B cell (primary cell): Measurements from ENCODE around the gene MTCL1. TPM values are rescaled to one million over a fixed set of nuclear protein-coding genes. Genes with fewer than 3 reads are reported as not detected.

Experiments used
- ATAC-seq: fragments of 200-7000 bp; cut with Tn5 transposase; one replicate; pipeline ENCODE4 v1.10.0; 2021; ENCODE audit warnings: low read depth, mild to moderate bottlenecking, moderate number of reproducible peaks, moderate library complexity
- CTCF ChIA-PET: fragments of 350-600 bp; sonication (Branson Sonifier 250); formaldehyde crosslinking; loops from one replicate; lab custom pipeline; 2021; ENCODE audit warnings: antibody characterized with exemption, inconsistent platforms; lab: Charles Lee
- POLR2A ChIA-PET: fragments of 350-600 bp; sonication (Branson Sonifier 250); formaldehyde crosslinking; loops from one replicate; lab custom pipeline; 2021; ENCODE audit warnings: antibody characterized with exemption; lab: Charles Lee
- DNase-seq: peaks from one replicate; pipeline ENCODE4 v3.0.0; 2013
- H2AFZ ChIP-seq: 2 replicates; pipeline ENCODE4 v1.6.1; 2012; ENCODE audit warnings: mild to moderate bottlenecking, low read depth, low read length; ENCODE audit not compliant: insufficient read depth, poor library complexity, severe bottlenecking
- H3K27ac ChIP-seq, 2 donors: 1 replicate in 1 of 2; 2 replicates in 1 of 2; pipeline ENCODE4 v1.5.1; 2012 to 2013; ENCODE audit warnings: low read length in 2 of 2, mild to moderate bottlenecking in 2 of 2, moderate library complexity in 1 of 2
- H3K27me3 ChIP-seq, 4 experiments: fragments of 200-600 bp in 1 of 4; sonication (generic) in 1 of 4; replicated peaks in 1 of 4; 1 replicate in 2 of 4; 2 replicates in 2 of 4; pipeline versions ENCODE4 v1.6.1 to v1.7.0; 2013 to 2016; ENCODE audit warnings: low read length in 3 of 4, mild to moderate bottlenecking in 2 of 4, mixed read lengths in 1 of 4, moderate library complexity in 1 of 4; ENCODE audit not compliant: insufficient read depth in 4 of 4, control insufficient read depth in 3 of 4; ENCODE audit errors: control extremely low read depth in 1 of 4
- H3K36me3 ChIP-seq, 2 experiments: replicated peaks in 1 of 2; 1 replicate in 1 of 2; 2 replicates in 1 of 2; pipeline versions ENCODE4 v1.6.1 to v1.7.1; 2013; ENCODE audit warnings: low read length in 1 of 2; ENCODE audit not compliant: insufficient read depth in 2 of 2, control insufficient read depth in 1 of 2; ENCODE audit errors: control extremely low read depth in 1 of 2, extremely low read depth in 1 of 2
- H3K4me1 ChIP-seq, 2 donors: fragments of 200-600 bp in 1 of 2; sonication (generic) in 1 of 2; 1 replicate in 1 of 2; 2 replicates in 1 of 2; pipeline versions ENCODE4 v1.5.1 to v1.6.1; 2013 to 2017; ENCODE audit warnings: low read length in 2 of 2; ENCODE audit not compliant: control insufficient read depth in 2 of 2, insufficient read depth in 2 of 2
- H3K4me2 ChIP-seq: replicated peaks from 2 replicates; pipeline ENCODE3; 2012; ENCODE audit warnings: mild to moderate bottlenecking, low read depth, low read length; ENCODE audit not compliant: poor library complexity, severe bottlenecking
- H3K4me3 ChIP-seq, 5 experiments: fragments of 200-600 bp in 1 of 5; sonication (generic) in 1 of 5; 1 replicate in 3 of 5; 2 replicates in 2 of 5; pipeline versions ENCODE4 v1.5.1 to v1.7.0; 2011 to 2016; ENCODE audit warnings: low read length in 4 of 5, mild to moderate bottlenecking in 4 of 5, low read depth in 2 of 5, control low read depth in 1 of 5, moderate library complexity in 1 of 5; ENCODE audit not compliant: insufficient read depth in 1 of 5; ENCODE audit errors: control extremely low read depth in 1 of 5, extremely low read depth in 1 of 5
- H3K79me2 ChIP-seq: fragments of 200-600 bp; sonication (generic); one replicate; pipeline ENCODE4 v1.6.0; 2016; ENCODE audit warnings: low read length; ENCODE audit not compliant: control insufficient read depth, insufficient read depth
- H3K9ac ChIP-seq: fragments of 200-600 bp; sonication (generic); 2 replicates; pipeline ENCODE4 v1.6.1; 2017; ENCODE audit warnings: mild to moderate bottlenecking, low read length, moderate library complexity
- H3K9me3 ChIP-seq, 3 donors: one replicate each; pipeline versions ENCODE4 v1.6.1 to v1.7.1; 2013; ENCODE audit warnings: low read length in 2 of 3; ENCODE audit not compliant: control insufficient read depth in 2 of 3, insufficient read depth in 1 of 3; ENCODE audit errors: control extremely low read depth in 1 of 3
- H4K20me1 ChIP-seq: 2 replicates; pipeline ENCODE4 v1.6.0; 2012; ENCODE audit warnings: mild to moderate bottlenecking, low read length; ENCODE audit not compliant: insufficient read depth, control insufficient read depth, poor library complexity, severe bottlenecking
- H3K27ac Mint-ChIP-seq: one replicate; pipeline ENCODE4 v1.8.0; 2021; ENCODE audit warnings: mixed read lengths
- H3K27me3 Mint-ChIP-seq: one replicate; pipeline ENCODE4 v1.8.0; 2021; ENCODE audit warnings: mixed read lengths
- H3K4me1 Mint-ChIP-seq: one replicate; pipeline ENCODE4 v1.8.0; 2021; ENCODE audit warnings: mixed read lengths
- H3K4me3 Mint-ChIP-seq: one replicate; pipeline ENCODE4 v1.8.0; 2021; ENCODE audit warnings: mixed read lengths
- H3K9me3 Mint-ChIP-seq: one replicate; pipeline ENCODE4 v1.8.0; 2022; ENCODE audit warnings: mixed read lengths; ENCODE audit not compliant: insufficient read depth
- EZH2 ChIP-seq: IDR thresholded peaks from 2 replicates; pipeline ENCODE4 v1.6.1; 2012; ENCODE audit warnings: borderline replicate concordance, low read depth, mild to moderate bottlenecking, moderate library complexity, low read length; ENCODE audit not compliant: insufficient read depth, poor library complexity, severe bottlenecking
- WGBS: methylation state at CpG from one replicate; pipeline ENCODE4 v1.1.5; 2013; ENCODE audit warnings: missing lambda C conversion rate; ENCODE audit not compliant: insufficient coverage; 5-methylcytosine and 5-hydroxymethylcytosine counted together
- intact Hi-C: fragments of 100-400 bp; cut with micrococcal nuclease; formaldehyde crosslinking; loops from one replicate; pipeline ENCODE4 v1.10.0; 2022
- polyA plus RNA-seq: library from polyadenylated mRNA; depleted of rRNA; stranded (reverse); fragments of >200 nt; gene quantifications from 2 replicates; pipeline ENCODE4 v1.2.3, GENCODE V29; 2012
- total RNA-seq, 2 donors: library from RNA; stranded (reverse); fragments of 120-200 nt in 1 of 2; gene quantifications; 1 replicate in 1 of 2; 2 replicates in 1 of 2; pipeline versions ENCODE4 v1.2.3 to v1.2.4, GENCODE V29; 2013 to 2022
- TF ChIP-seq, protein P1 (sequence below): fragments of 200-600 bp; IDR thresholded peaks from one replicate; pipeline ENCODE4 v1.8.0; 2022; ENCODE audit warnings: antibody characterized with exemption, mild to moderate bottlenecking

MTCL1 gene
- total and polyA plus RNA-seq, 2 donors (not counting 1 experiment from before 2014, with no cell fraction given) = 2.7 to 5.8 TPM

DNA sequence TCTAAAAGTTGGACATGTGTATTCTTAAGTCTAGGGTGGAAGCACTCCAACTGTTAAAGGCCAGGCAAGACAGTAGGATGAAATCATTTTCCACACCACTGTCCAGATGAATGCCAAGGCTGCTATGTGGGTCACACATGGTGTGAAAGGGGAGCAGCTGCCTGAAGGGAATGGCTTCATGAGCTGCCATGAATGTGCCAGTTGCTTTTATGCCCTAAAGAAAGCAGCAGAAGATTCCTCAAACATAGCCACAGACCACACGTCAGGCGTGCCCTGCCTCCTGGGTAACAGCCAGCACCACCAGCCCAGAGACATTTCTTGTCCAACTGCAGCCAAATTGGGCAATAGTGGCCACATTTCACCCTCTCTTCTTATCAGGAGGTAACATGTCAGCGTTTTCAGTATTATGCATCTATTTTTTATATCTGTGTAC is 130.2 kb downstream of the MTCL1 start:
- 56% methylated on average over 2 of the region's 3 CpGs for WGBS

DNA sequence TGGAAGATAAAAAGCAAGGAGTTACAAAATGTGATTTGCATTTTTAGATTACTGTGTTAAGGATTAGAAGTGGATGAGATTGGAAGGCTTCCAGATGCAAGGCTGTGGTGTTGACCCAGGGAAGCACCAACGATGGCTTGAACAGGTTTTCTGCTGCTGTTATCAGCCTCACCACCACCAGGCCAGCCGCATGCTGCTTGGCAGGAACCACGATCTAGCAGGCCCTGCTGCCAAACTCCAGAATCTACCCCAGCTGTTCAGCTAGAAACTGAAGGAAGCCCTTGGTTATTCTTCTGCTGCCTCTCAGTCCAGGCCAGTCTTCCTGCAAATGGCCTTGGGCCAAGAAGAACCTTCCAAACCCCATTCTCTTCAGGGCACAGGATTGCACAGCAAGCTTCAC is 133.9 kb downstream of the MTCL1 start:
- no peaks in the 10 kb centered on the region for H3K79me2 ChIP-seq
- WGBS = 90% methylated on average over 3 of the region's 3 CpGs
- Mint-ChIP-seq H3K27me3 (peaks cover 5% of the 10 kb centered on the region), H3K4me1 (no peaks in the 10 kb centered on the region), H3K9me3 (peaks cover 10% of the 10 kb centered on the region), H3K27ac (no peak overlapping the region), H3K4me3 (no peak overlapping the region)
- ChIA-PET POLR2A (no interaction called here), CTCF (no interaction called here)
- H3K9ac ChIP-seq = no peak overlapping the region
- DNase-seq = no peak
- H3K27ac ChIP-seq = no peak overlapping the region
- peaks cover 0 to 16% (median 8%) of the 10 kb centered on the region in 3 donors for H3K9me3 ChIP-seq
- no peaks in the 10 kb centered on the region for H4K20me1 ChIP-seq
- intact Hi-C loops = no loop called here
- no peak overlapping the region for H2AFZ ChIP-seq
- no peak for ATAC-seq
- no peaks in the 10 kb centered on the region for H3K36me3 ChIP-seq
- no peak overlapping the region for H3K4me2 ChIP-seq
- H3K4me3 ChIP-seq = no peak overlapping the region
- no peaks in the 10 kb centered on the region for H3K4me1 ChIP-seq
- TF ChIP-seq EZH2 = no peak
- TF ChIP-seq, protein P1, sequence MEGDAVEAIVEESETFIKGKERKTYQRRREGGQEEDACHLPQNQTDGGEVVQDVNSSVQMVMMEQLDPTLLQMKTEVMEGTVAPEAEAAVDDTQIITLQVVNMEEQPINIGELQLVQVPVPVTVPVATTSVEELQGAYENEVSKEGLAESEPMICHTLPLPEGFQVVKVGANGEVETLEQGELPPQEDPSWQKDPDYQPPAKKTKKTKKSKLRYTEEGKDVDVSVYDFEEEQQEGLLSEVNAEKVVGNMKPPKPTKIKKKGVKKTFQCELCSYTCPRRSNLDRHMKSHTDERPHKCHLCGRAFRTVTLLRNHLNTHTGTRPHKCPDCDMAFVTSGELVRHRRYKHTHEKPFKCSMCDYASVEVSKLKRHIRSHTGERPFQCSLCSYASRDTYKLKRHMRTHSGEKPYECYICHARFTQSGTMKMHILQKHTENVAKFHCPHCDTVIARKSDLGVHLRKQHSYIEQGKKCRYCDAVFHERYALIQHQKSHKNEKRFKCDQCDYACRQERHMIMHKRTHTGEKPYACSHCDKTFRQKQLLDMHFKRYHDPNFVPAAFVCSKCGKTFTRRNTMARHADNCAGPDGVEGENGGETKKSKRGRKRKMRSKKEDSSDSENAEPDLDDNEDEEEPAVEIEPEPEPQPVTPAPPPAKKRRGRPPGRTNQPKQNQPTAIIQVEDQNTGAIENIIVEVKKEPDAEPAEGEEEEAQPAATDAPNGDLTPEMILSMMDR = no peak
- H3K27me3 ChIP-seq = no peaks in the 10 kb centered on the region

More for the DNA sequence above, 130.2 kb downstream of the MTCL1 start:
- no peak overlapping the region for H3K4me3 Mint-ChIP-seq
- H3K36me3 ChIP-seq = no peaks in the 10 kb centered on the region
- peaks cover 8% of the 10 kb centered on the region for H3K9me3 Mint-ChIP-seq
- no peak overlapping the region for H3K4me2 ChIP-seq
- peaks cover 0 to 16% (median 8%) of the 10 kb centered on the region in 3 donors for H3K9me3 ChIP-seq
- H3K4me1 Mint-ChIP-seq = no peaks in the 10 kb centered on the region
- no peaks in the 10 kb centered on the region for H3K79me2 ChIP-seq
- H4K20me1 ChIP-seq = no peaks in the 10 kb centered on the region
- CTCF ChIA-PET = no interaction called here
- intact Hi-C loops = no loop called here
- no peak overlapping the region for H2AFZ ChIP-seq
- DNase-seq = no peak
- POLR2A ChIA-PET = no interaction called here
- H3K27me3 Mint-ChIP-seq = peaks cover 8% of the 10 kb centered on the region
- no peaks in the 10 kb centered on the region for H3K4me1 ChIP-seq
- H3K27ac Mint-ChIP-seq = no peak overlapping the region
- no peak overlapping the region for H3K27ac ChIP-seq
- no peaks in the 10 kb centered on the region for H3K27me3 ChIP-seq
- H3K4me3 ChIP-seq = no peak overlapping the region
- TF ChIP-seq EZH2 = no peak
- TF ChIP-seq, protein P1 = no peak
- no peak for ATAC-seq
- H3K9ac ChIP-seq = no peak overlapping the region
